ENCODE measurements around the gene CSMD2.

- TF ChIP-seq EZH2 (IDR thresholded peaks at IDR 0.05) = no peak
- no peak for TF ChIP-seq CTCF (IDR thresholded peaks at IDR 0.05)
- TF ChIP-seq EZH2phosphoT487 (IDR thresholded peaks at IDR 0.05) = no peak
Observed at GRCh38 chr1:33623811-33624210, 541.2 kb downstream of the CSMD2 start.

Data from neural progenitor cell (in vitro differentiated cells).